LNCAP (cell line): Measurements from ENCODE around the gene ATP2A3.

Experiments used
- CTCF ChIP-seq: fragments of 450-650 bp; IDR thresholded peaks from 2 replicates; pipeline ENCODE4 v1.5.1; 2017; ENCODE audit warnings: mild to moderate bottlenecking

The ATP2A3 gene

GRCh38 chr17:3946711-3947235, 17.5 kb downstream of the ATP2A3 start:
- no peak for TF ChIP-seq CTCF

GRCh38 chr17:3944485-3945388, 19.5 kb downstream of the ATP2A3 start:
- TF ChIP-seq CTCF, result no peak

- TF ChIP-seq CTCF, result no peak
Measured at GRCh38 chr17:3943240-3943891, 20.9 kb downstream of the ATP2A3 start.

GRCh38 chr17:3940965-3941698, 23.1 kb downstream of the ATP2A3 start:
- TF ChIP-seq CTCF, result no peak

- no peak for TF ChIP-seq CTCF
Measured at GRCh38 chr17:3937359-3937758, 26.9 kb downstream of the ATP2A3 start.

GRCh38 chr17:3935825-3936355, 28.3 kb downstream of the ATP2A3 start:
- TF ChIP-seq CTCF, result no peak

- TF ChIP-seq CTCF, result peak; percentile 52
Measured at GRCh38 chr17:3935140-3935542, 29.1 kb downstream of the ATP2A3 start.
